ENCODE results near the gene MED15.

The MED15 gene

GRCh38 chr22:20579273-20580120, 72.1 kb downstream of the MED15 start:
- TF ChIP-seq, protein P1, sequence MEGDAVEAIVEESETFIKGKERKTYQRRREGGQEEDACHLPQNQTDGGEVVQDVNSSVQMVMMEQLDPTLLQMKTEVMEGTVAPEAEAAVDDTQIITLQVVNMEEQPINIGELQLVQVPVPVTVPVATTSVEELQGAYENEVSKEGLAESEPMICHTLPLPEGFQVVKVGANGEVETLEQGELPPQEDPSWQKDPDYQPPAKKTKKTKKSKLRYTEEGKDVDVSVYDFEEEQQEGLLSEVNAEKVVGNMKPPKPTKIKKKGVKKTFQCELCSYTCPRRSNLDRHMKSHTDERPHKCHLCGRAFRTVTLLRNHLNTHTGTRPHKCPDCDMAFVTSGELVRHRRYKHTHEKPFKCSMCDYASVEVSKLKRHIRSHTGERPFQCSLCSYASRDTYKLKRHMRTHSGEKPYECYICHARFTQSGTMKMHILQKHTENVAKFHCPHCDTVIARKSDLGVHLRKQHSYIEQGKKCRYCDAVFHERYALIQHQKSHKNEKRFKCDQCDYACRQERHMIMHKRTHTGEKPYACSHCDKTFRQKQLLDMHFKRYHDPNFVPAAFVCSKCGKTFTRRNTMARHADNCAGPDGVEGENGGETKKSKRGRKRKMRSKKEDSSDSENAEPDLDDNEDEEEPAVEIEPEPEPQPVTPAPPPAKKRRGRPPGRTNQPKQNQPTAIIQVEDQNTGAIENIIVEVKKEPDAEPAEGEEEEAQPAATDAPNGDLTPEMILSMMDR (IDR thresholded peaks at IDR 0.05) = no peak

DNA sequence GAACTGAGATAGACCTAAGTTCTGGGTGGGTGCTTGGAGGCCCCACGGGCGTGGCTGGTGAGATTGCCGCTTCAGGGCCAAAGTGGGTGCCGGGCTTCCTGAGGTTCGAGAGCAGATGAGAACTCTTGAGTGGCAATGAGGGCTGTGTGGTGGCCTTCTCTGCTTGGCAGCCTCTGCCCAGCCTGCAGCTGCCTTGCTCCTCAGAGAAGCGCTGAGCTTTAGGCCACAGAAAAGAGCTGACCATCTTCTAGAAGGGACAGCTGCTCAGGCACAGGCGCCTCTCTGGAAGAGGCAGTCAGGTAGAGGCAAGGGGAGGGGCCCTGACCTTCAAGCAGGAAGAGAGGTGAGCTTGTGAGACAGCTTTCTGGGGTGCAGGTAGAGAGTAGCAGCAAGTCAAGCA, 72.8 kb downstream of the MED15 start:
- TF ChIP-seq, protein P1 (IDR thresholded peaks at IDR 0.05) = no peak

- TF ChIP-seq, protein P1 (IDR thresholded peaks at IDR 0.05) = no peak
Observed at GRCh38 chr22:20580611-20581502, 73.4 kb downstream of the MED15 start.

- TF ChIP-seq, protein P1 (IDR thresholded peaks at IDR 0.05) = no peak
Observed at GRCh38 chr22:20581503-20582170, 74.2 kb downstream of the MED15 start.

DNA sequence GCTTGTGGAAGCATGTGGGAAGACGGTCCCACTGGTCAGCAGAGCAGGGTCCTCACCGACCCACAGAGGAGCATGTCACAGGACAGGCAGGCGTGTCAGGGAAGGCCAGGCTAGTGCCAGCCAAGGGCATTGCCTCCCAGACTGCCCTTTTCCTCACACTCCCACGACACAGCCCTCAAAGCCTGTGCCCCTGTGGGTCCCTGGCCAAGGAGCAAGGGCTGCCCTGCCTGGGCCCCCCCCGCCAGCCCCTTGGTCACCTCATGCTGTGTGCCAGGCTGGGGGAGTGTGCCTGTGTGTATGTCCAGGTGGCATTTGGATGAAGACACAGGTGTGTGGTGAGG, 74.7 kb downstream of the MED15 start:
- TF ChIP-seq, protein P1 (IDR thresholded peaks at IDR 0.05) = no peak

GRCh38 chr22:20582520-20583361, 75.3 kb downstream of the MED15 start:
- TF ChIP-seq, protein P1 (IDR thresholded peaks at IDR 0.05) = no peak
